ENCODE measurements around the gene NOTCH4. TPM values are rescaled to one million over a fixed set of nuclear protein-coding genes. Genes with fewer than 3 reads are reported as not detected.

NOTCH4 gene
- total and polyA plus RNA-seq, 2 donors: 11.2 to 27.6 TPM

DNA sequence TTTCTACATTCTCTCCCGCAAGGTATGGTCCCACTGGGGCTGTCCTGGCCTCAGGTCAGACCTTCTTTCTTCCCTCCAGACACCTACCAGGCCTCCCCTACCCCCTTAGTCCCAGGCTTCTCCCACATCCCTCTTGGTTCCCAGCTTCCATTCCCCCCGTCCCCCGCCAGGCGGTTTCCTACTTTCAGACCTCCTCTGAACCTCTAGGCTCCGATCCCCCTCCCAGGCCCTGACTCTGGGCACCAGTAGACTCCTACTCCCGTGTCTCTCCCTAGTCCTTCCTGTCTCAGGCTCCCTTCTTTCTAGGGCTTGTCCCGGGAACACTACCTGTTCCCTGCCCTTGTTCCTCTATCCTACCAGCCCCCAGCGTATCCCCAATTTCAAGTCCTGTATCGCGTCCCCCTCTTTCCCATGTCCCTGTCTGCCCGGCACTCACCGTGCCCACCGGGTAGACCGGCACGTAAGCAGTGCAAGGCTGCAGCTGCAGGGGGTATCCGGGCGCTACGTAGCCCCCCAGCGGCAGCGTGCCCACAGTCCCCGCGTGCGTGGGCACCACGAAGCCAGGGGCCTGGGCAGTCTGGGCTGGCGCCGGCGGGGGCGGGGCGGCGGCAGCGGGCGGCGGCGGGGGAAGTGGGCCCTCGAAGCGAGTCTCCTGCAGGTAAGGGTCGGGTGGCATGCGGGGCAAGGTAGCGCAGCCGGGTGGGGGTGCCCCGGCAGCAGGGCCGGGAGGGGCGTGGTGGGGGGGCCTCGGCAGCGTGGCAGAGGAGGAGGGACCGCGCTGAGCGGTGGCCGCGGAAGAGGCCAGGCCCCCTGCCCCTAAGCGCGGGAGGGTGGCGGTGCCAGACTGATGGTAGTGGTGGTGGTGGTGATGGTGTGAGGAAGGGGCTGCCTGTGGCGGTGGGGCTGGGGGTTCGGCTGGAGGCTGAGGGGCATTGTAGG lies 73.7 kb downstream of the NOTCH4 start:
- WGBS: 50% methylated on average over 55 of the region's 55 CpGs

DNA sequence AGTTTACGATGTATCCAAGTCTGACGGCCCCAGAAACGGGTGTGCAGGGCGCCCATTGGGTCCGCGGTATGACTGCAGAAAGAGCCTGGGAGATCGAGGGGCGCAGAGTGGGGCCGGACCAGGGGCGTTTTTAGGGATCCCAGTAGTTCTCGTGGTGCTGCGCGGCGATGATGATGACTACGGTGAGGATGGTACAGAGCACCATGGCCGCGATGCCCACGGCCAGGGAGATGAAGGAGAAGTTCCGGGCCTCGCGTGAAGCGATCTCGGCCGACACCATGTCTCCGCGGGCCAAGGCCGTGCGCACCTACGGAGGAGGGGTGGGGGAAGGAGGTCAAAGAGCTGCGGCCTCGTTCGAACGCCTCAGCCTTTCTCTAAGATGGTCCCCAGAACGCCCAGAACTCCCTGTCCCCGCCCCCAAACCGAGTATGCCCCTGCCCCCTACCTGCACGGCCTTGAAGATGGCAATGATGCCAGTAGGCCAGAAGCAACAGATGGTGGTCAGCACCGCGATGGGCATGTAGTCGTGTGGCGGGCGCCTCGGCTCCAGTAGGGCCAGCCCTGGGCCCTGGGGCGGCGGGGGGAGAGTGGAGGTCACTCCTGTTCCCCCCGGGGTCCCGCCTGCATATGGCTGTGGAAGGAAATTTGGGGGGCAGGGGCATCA lies 74.6 kb downstream of the NOTCH4 start:
- WGBS: 68% methylated on average over 47 of the region's 47 CpGs
- no peak overlapping the region for H3K4me3 ChIP-seq (ENCODE audit: low read depth, low read length)
- no peak for DNase-seq (ENCODE audit: extremely low spot score)
- H3K36me3 ChIP-seq (ENCODE audit: insufficient read depth): no peaks in the 10 kb centered on the region
- no peaks in the 10 kb centered on the region for H3K4me1 ChIP-seq (ENCODE audit: insufficient read depth)
- H3K27ac ChIP-seq (ENCODE audit: low read depth): no peak overlapping the region

More for the DNA sequence above, 73.7 kb downstream of the NOTCH4 start:
- Histone ChIP-seq H3K27ac (ENCODE audit: low read depth) (no peak overlapping the region), H3K4me3 (ENCODE audit: low read depth, low read length) (no peak overlapping the region), H3K4me1 (ENCODE audit: insufficient read depth) (no peaks in the 10 kb centered on the region), H3K36me3 (ENCODE audit: insufficient read depth) (no peaks in the 10 kb centered on the region)
- DNase-seq (ENCODE audit: extremely low spot score): no peak

DNA sequence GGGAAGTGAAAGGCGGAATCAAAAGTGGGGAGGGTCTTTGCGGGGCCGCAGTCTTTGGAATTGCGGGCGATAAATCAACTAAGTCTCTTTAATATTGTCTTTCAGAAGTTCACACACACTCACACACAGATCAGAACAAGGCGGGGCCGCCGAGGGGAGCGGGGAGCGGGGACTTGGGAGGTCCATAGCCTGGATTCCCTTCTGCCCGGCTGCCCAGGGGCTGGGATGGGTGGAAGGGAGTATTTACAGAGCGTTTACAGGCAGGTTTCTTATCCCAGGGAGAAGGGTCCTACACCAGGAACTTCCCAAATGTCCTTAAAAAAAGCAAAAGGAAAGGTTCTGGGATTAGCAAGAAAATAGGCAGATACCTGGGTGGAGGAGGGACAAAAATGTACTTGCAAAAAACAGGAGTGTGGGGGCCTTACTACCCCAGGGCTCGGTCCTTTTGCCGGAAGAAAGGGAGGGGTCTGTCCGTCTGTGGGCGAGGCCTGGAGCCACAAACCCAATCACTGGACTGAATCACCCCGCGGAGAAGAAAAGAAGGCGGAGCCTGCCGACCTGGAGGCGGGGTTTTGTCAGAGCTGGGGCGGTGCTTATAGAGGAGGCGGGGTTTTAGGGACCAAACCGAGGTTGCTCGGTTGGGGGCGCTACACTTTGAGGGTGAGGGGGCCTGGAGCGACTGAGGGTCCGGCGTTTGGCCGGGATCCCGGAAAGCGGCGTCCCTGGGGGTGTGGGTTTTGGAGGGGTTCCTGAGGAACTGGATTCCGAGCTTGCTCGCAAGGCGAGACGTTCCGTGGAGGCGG lies 75.4 kb downstream of the NOTCH4 start:
- DNase-seq (ENCODE audit: extremely low spot score): no peak
- H3K4me1 ChIP-seq (ENCODE audit: insufficient read depth): no peaks in the 10 kb centered on the region
- WGBS: 46% methylated on average over 39 of the region's 39 CpGs
- no peak overlapping the region for H3K27ac ChIP-seq (ENCODE audit: low read depth)
- no peaks in the 10 kb centered on the region for H3K36me3 ChIP-seq (ENCODE audit: insufficient read depth)
- no peak overlapping the region for H3K4me3 ChIP-seq (ENCODE audit: low read depth, low read length)

DNA sequence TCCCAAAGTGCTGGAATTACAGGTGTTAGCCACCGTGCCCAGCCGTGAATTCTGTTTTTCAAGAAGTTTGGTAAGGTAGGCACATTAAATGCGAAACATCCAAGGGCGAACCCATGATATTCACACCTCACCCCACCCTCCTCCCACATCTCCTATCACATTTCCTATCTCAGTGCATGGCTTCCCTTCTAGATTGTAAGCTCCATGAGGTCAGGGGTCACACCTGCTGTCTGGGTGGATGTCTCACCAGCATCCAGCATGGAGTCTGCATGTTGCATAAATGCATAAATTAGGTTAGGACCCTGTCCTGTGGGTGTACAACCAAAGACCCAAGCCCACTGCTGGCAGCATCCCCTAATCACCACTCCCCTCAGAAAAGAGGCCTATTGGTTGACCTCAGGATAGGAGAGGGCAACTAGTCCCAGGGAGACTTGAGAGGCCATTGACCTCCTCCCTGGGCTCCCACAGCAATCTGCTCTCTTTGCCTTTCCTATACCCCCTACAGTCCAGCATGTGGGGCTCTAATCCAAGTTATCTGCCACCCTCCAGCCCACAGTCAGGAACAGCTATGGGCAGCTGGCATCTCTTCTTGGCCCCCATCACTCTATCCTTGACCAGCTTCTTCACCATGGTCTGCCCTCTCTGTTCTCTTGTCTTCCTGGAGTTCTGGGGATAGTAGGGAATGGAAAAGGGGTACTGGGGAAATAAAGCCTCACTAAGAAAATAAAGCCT lies 76.3 kb downstream of the NOTCH4 start:
- Histone ChIP-seq H3K27ac (ENCODE audit: low read depth) (no peak overlapping the region), H3K36me3 (ENCODE audit: insufficient read depth) (no peaks in the 10 kb centered on the region), H3K4me1 (ENCODE audit: insufficient read depth) (no peaks in the 10 kb centered on the region), H3K4me3 (ENCODE audit: low read depth, low read length) (no peak overlapping the region)
- WGBS: 92% methylated on average over 4 of the region's 4 CpGs
- DNase-seq (ENCODE audit: extremely low spot score): no peak

DNA sequence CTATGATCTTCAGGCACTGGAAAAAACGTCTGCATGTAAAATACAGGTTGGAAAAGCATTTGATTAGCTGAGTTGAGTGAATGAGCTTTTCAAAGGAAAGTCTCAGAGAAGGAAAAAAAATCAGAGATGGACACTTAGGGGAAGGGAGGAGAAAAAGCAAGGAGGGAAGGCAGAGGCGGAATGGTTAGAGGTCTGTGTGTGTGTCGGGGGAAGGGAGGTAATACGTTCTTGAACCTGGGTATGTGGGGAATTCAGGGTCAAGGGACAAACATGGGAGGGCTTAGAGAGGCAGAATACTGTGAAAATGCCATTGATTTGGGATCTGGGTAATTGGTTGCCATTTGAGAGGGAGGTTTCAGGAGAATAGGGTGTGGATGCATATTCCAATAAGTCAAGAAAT lies 77.2 kb downstream of the NOTCH4 start:
- Histone ChIP-seq H3K4me3 (ENCODE audit: low read depth, low read length) (no peak overlapping the region), H3K4me1 (ENCODE audit: insufficient read depth) (no peaks in the 10 kb centered on the region), H3K36me3 (ENCODE audit: insufficient read depth) (no peaks in the 10 kb centered on the region), H3K27ac (ENCODE audit: low read depth) (no peak overlapping the region)
- no peak for DNase-seq (ENCODE audit: extremely low spot score)
- 36% methylated on average over 4 of the region's 4 CpGs for WGBS

DNA sequence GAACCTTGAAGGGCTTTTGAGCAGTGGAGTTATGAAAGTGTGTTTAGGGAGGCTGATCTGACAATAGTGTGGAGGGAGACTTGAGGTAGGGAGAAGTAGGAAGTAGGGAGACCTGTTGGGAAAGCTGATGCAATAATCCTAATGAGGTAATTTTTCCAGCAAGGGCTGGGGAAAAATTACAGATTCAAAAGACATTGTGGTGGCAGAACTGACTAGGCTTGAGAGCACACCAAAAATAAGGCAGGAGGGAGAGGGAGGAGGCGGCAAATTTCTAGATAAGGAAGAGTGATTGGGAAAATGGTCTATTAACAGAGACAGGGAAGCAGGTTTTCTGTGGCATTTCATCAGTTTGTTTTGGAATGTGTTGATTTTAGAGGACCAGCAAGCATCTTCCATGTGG lies 77.6 kb downstream of the NOTCH4 start:
- no peaks in the 10 kb centered on the region for H3K36me3 ChIP-seq (ENCODE audit: insufficient read depth)
- DNase-seq (ENCODE audit: extremely low spot score): no peak
- H3K4me3 ChIP-seq (ENCODE audit: low read depth, low read length): no peak overlapping the region
- H3K27ac ChIP-seq (ENCODE audit: low read depth): no peak overlapping the region
- WGBS: 68% methylated on average over 1 of the region's 1 CpG
- H3K4me1 ChIP-seq (ENCODE audit: insufficient read depth): no peaks in the 10 kb centered on the region

Small RNAs within 50 kb of the gene (small RNA-seq; reads per million reads assigned to genes)
- gene AL662884.1: not detected
- gene MIR6833: not detected

Other genes with a start within 250 kb of the NOTCH4 start
- gene C4A, start 242.0 kb downstream of the NOTCH4 start, total RNA-seq: 3.6 TPM
- gene C4A, start 242.0 kb downstream of the NOTCH4 start, polyA plus RNA-seq: 126 TPM
- 4.7 TPM for gene C4B, start 209.3 kb downstream of the NOTCH4 start, total RNA-seq
- 142 TPM for gene C4B, start 209.3 kb downstream of the NOTCH4 start, polyA plus RNA-seq
- gene CYP21A2, start 185.7 kb downstream of the NOTCH4 start, total RNA-seq: not detected
- gene CYP21A2, start 185.7 kb downstream of the NOTCH4 start, polyA plus RNA-seq: 2.3 TPM
- 171 TPM for gene TNXB, start 114.7 kb downstream of the NOTCH4 start, total RNA-seq
- gene TNXB, start 114.7 kb downstream of the NOTCH4 start, polyA plus RNA-seq: 93.5 TPM
- 28.8 TPM for gene ATF6B, start 95.8 kb downstream of the NOTCH4 start, total RNA-seq
- 68.3 TPM for gene ATF6B, start 95.8 kb downstream of the NOTCH4 start, polyA plus RNA-seq
- gene FKBPL, start 93.8 kb downstream of the NOTCH4 start, total RNA-seq: 3.0 TPM
- 5.6 TPM for gene FKBPL, start 93.8 kb downstream of the NOTCH4 start, polyA plus RNA-seq
- gene PRRT1, start 72.1 kb downstream of the NOTCH4 start, total RNA-seq: 0.42 TPM
- 10.8 TPM for gene PRRT1, start 72.1 kb downstream of the NOTCH4 start, polyA plus RNA-seq
- 29.6 TPM for gene PPT2, start 69.9 kb downstream of the NOTCH4 start, total RNA-seq
- 20.0 TPM for gene PPT2, start 69.9 kb downstream of the NOTCH4 start, polyA plus RNA-seq
- gene EGFL8, start 59.5 kb downstream of the NOTCH4 start, total RNA-seq: 17.6 TPM
- gene EGFL8, start 59.5 kb downstream of the NOTCH4 start, polyA plus RNA-seq: 22.8 TPM
- 13.8 TPM for gene AGPAT1, start 48.0 kb downstream of the NOTCH4 start, total RNA-seq
- gene AGPAT1, start 48.0 kb downstream of the NOTCH4 start, polyA plus RNA-seq: 93.7 TPM
- gene RNF5, start 45.7 kb downstream of the NOTCH4 start, total RNA-seq: 30.1 TPM
- 102 TPM for gene RNF5, start 45.7 kb downstream of the NOTCH4 start, polyA plus RNA-seq
- gene AGER, start 39.8 kb downstream of the NOTCH4 start, total RNA-seq: 1.5 TPM
- 7.6 TPM for gene AGER, start 39.8 kb downstream of the NOTCH4 start, polyA plus RNA-seq
- 44.1 TPM for gene PBX2, start 33.9 kb downstream of the NOTCH4 start, total RNA-seq
- 62.2 TPM for gene PBX2, start 33.9 kb downstream of the NOTCH4 start, polyA plus RNA-seq
- gene GPSM3, start 31.4 kb downstream of the NOTCH4 start, total RNA-seq: 2.2 TPM
- 12.8 TPM for gene GPSM3, start 31.4 kb downstream of the NOTCH4 start, polyA plus RNA-seq
- gene TSBP1, start 147.8 kb upstream of the NOTCH4 start, total RNA-seq: not detected
- gene TSBP1, start 147.8 kb upstream of the NOTCH4 start, polyA plus RNA-seq: not detected
- gene BTNL2, start 183.1 kb upstream of the NOTCH4 start, total RNA-seq: not detected
- not detected for gene BTNL2, start 183.1 kb upstream of the NOTCH4 start, polyA plus RNA-seq
- gene HLA-DRA, start 215.8 kb upstream of the NOTCH4 start, total RNA-seq: 93.9 TPM
- 272 TPM for gene HLA-DRA, start 215.8 kb upstream of the NOTCH4 start, polyA plus RNA-seq